ENCODE measurements around the gene SIRPB2.
A peak's percentile ranks its signal among the peaks of the same experiment; 100 is the strongest.

The SIRPB2 gene

DNA sequence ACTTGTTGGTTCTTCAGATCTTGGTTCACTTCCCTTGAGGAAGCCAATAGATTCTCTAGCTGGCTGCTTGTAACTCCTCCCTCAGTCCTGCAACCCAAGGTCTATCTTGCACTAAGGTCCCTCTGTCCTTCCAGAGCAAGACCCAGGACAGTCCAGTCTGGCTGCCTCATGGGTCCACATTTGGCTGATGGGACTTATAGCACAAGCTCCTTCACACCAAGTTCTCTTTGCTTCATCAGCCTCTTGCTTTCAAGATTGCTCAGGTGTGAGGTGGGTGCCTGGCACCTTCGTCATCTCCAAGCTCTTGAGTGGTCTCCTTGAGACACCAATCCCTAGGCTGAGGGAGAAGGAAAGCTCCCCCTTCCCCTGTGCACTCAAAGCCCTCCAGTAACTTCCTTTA, 52.9 kb downstream of the SIRPB2 start:
- DNase-seq, result no peak

DNA sequence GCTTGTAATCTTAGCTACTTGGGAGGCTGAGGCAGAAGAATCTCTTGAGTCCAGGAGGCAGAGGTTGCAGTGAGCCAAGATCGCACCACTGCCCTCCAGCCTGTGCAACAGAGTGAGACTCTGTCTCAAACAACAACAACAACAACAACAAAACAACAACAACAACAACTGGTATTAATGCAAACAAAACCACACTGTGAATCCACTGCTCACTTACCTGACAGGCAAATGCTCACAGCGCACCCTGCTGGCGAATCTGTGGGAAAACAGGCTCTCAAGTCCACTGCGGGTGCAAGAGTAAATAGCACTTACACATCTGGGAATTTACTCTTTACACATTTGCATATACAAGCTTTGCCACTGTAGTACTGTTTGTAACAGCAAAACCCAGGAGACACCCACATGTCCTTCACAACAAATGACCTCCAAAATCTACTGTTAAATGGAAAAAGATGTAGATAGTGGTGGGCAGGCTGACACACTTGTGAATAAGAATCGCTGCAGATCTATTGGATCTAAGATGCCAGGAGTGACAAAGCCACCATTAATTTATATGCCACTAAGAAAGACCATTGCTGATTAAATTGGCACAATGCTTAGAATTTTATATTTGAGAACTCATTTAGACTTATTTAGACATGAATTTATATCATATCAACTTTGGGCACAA, 53.9 kb downstream of the SIRPB2 start:
- DNase-seq, result peak; percentile 78

DNA sequence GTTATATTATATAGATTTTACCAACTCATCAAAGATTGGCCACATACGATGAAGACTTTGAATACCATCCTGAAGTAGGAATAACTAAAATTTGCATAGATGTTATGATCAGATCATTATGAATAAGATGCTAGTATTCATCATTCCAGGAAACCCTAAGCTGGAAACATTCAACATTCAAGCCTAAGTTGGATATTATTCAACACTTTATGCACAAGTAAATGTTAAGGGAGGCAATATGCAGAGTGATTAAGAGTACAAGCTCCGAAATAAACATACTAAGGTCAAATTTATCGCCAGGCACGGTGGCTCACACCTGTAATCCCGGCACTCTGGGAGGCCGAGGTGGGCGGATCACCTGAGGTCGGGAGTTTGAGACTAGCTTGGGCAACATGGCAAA, 55.0 kb downstream of the SIRPB2 start:
- no peak for DNase-seq

DNA sequence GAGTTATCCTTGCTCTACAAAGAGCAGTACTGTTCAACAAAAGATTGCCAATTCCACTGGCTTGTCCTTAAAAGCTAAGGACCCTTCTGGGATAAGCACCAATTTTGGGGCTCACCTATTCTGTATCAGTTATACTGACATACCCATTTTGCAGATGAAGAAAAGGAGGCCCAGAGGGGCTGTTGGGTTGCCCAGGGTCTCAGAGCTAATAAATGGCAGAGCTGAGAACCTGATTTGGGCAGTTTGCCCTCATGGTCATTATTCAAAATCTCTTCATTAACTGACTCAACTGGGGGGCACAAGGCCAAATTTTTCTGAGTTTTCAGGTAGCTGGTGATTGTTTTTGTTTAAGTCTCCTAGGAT, 55.9 kb downstream of the SIRPB2 start:
- DNase-seq, result no peak

DNA sequence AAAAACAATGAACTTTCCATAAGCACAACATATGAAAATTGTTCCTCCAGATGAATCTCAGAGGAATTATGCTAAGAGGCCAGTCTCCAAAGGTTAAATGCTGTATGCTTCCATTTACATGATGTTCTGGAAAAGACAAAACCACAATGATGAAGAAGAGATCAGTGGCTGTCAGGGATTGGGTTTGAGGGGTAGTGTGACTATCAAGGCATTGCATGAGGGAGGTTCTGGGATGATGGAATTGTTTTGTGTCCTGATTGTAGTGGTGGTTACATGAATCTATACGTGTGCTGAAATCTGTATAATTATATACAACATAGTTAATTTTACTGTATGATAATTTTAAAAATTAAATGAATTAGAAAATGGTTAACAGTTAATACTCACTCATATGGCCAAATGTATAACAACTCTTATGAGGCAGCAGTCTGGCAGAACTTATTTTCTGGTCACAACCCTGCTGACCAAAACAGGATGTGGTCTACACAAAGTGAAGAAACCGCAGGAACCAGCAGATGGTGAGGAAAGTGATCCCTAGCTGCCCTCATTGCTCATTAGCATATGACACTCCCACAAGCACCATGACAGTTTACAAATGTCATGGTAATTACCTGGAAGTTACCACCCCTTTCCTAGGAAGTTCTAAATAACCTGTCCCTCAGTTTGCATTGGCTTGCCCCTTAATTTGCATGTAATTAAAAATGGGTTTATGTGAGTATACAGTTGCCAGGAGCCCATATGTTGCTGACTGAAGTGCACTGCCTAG, 56.5 kb downstream of the SIRPB2 start:
- peak; percentile 69 for DNase-seq

DNA sequence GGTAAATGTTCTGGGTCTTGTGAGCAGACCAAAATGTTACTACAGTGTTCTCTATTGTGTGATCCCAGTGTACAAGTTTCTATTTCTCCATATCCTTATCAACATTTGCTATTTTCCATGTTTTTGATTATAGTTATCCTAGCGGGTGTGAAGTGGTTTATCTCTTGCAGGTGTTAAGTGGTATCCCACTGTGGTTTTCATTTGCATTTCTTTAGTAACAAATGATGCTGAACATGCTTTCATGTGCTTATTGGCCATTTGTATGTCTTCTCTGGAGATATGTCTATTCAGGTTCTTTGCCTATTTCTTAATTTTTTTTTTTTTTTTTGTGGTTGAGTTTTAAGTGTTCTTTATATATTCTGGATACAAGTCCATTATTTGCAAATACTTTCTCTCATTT, 60.1 kb downstream of the SIRPB2 start:
- DNase-seq, result no peak

DNA sequence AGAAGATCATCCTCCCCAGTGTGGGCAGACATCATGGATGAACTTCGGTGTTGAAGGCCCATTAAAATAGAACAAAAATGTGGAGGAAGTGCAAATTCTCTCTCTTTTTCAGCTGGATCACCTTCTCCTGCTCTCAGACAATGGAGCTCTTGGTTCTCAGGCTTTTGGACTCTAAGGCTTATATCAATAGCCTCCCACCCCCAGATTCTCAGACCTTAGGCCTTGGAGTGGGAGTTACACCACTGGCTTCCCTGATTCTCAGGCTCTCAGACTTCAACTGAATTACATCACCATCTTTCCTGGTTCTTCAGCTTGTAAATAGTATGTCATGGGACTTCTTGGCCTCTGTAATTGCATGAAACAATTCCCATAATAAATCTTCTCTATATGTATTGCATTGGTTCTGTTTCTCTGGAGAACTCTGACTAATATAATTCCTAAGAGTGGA, 61.2 kb downstream of the SIRPB2 start:
- DNase-seq, result no peak

DNA sequence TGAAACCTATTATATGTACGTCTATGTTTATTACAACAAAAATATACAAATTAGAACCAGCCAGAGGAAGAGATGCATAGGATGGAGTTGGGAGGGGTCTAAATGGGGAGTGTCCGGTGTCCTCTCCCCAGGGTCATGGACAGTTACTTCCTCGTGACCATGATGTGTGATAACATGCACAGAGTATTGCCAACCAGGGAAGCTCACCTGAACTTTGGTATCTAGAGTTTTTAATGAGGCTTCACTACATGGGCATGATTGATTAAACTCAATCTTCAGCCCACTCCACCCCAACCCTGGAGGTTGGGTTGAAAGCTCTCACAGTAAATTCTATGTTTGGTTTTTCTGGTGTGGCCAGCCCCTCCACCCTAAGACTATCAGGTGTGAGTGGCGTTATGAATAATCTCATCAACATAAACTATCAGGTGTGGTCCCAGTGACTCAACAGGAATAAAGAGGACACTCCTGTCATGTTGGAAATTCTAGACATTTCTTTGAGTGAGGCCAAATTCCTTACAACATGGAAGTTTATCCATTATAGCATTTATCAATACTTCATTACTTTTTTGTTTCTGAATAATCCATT, 62.0 kb downstream of the SIRPB2 start:
- DNase-seq, result no peak

DNA sequence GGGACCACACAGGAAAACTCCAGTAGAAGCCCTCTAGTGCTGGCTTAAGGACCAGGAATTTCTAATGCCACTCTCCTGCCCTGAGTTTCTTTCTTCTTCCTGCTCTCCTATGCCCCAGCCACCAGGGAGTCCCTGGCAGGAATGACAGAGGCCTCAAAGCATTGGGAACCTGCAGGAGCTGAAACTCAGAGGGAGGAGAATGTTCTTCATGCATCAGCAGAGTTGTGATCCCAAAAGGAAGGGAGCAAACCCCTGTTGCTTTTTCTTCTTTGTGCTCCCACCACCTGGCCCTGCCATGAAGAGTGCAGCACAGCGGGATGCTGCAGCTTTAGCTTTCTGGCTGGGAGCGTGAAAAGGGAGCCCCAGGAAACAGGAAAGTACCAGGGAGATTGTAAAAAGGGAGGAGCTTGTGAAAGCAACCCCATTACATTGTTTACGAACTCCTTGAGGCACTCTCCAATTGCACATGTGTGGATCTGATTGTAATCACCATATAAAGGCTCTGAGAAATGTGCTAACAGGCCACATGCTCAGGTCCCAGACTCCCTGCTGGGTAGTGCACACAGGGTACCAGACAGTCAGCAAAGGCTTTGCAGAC, 63.7 kb downstream of the SIRPB2 start:
- DNase-seq, result no peak

DNA sequence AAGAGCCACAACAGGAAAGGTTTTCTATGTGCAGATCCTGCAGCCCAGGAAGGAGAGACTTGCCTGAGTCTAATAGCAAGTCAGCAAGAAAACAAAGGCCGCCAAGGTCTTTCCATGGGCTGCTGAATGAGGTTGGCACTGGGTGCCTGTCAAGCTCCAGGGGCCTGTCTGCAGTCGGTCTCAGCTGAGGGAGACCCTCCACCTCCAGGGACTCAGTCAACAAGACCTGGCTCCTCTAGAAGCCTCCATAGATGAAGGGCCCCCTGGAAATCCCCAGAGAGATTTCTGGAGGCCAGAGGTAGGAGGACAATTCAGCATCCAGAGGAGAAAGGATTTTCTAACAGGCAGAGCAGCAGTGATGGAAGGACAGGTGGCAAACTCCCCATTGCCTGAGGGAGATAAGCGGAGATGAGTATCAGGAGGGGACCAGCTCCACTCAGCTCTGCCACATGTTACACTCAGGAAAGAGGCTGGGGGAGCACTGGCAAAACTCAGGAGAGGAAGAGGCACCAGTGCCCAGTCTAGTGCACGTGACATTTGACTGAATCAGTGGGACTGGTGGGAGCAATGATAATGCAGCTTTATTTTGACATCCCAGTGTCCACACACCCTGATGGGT, 64.9 kb downstream of the SIRPB2 start:
- DNase-seq, result no peak

Measured in stimulated activated CD4-positive, alpha-beta T cell treated with anti-CD3 and anti-CD28 coated beads, Interleukin-1b, Interleukin-23, amount 100 ng/mL, for 48 hours (primary cell).